AG09319 (cell line): ENCODE measurements around the gene CACNA2D4.

Experiments
- DNase-seq: peaks from one replicate; pipeline ENCODE4 v3.0.0-alpha.2; 2010; ENCODE audit warnings: low read depth; ENCODE audit errors: extremely low read depth
- TF ChIP-seq, protein P1 (sequence below): IDR thresholded peaks from 2 replicates; pipeline ENCODE4 v1.5.1; 2011; ENCODE audit warnings: low read depth, mild to moderate bottlenecking, inconsistent platforms, low read length, moderate library complexity

Gene CACNA2D4

DNA sequence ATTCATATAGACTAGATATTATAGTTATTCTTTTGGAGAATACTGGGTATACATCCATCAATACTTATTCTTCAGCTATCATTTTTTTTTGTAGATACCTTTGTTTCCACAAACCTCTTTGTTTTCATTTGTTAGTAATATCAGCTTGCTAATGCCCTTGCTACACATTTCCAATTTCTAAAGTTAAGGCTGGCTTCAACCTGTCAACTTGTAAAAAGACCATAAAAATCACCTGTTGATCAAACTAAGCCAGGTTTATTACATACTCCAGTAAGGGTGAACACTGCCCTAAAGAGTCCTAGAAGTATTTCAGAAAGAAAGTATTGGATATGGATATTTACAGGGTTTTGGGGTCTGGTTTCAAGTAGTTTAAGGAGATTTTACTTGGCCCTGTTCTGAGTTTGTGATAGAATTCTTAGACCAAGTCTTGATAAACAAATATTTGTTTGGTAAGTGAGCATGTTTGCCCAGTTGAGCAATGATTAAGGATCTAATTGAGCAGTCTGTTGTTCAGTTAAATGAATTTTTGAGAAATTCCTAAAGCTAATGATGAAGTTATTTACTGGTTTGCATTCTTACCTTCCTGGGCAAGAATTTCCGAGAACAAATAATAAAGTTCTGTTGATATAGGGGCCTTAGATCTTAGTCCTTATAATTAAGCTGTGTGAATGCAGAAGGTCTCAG is 150.9 kb downstream of the CACNA2D4 start:
- no peak for DNase-seq
- TF ChIP-seq, protein P1, sequence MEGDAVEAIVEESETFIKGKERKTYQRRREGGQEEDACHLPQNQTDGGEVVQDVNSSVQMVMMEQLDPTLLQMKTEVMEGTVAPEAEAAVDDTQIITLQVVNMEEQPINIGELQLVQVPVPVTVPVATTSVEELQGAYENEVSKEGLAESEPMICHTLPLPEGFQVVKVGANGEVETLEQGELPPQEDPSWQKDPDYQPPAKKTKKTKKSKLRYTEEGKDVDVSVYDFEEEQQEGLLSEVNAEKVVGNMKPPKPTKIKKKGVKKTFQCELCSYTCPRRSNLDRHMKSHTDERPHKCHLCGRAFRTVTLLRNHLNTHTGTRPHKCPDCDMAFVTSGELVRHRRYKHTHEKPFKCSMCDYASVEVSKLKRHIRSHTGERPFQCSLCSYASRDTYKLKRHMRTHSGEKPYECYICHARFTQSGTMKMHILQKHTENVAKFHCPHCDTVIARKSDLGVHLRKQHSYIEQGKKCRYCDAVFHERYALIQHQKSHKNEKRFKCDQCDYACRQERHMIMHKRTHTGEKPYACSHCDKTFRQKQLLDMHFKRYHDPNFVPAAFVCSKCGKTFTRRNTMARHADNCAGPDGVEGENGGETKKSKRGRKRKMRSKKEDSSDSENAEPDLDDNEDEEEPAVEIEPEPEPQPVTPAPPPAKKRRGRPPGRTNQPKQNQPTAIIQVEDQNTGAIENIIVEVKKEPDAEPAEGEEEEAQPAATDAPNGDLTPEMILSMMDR = no peak

DNA sequence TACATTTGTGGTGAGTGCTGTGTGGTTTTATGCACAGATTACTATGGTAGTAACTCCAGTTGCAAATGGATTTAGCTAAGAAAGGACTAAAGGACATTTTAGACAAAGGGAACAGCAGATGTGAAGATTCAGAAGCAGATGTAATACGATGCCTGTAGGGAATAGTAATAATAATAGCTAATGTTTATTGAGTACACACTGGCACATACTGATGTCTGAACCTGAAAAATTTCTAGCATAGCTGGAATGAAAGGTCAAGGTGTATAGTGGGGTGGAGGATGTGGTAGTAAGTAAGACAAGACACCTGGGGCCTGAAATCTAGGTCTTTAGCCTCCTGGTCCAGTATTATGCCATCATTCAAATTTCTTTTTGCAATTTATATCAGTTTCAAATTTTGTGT is 152.3 kb downstream of the CACNA2D4 start:
- DNase-seq = no peak
- TF ChIP-seq, protein P1 = no peak

DNA sequence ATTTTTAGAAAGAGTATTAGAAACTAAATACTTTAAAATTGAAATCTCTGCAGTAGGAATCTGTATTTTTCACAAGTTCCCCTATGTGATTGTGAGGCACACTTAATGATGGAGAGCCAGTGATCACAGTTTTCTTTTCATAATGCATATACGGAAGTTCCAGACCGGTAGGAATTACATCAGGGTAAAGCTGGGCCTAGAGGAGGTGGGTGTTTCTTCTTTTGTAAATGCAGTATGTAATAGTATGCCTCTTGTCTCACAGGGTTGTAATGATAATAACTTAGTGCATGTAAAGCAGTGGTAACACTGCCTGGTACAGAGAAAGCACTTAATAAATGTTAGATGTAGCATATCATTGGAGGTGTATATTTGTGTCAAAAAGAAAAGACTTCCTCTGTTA is 155.3 kb downstream of the CACNA2D4 start:
- TF ChIP-seq, protein P1 = no peak
- no peak for DNase-seq

DNA sequence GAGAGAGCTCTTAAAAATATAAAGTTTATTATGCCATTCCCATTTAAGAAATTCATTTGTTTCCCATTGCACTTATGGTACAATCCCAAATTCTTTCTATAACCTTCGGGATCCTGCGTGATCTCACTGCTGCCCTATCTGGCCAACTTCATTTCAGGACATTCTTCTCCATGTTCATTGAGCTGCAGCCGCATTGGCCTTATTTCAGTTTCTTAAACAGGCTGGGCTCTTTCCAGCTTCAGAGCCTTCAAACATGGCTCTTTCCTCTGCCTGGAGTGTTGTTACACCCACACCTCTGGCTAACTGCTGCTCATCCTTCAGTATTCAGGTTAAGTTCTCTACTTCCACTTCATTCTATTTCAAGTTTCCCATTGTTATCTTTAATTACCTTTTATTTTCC is 156.6 kb downstream of the CACNA2D4 start:
- no peak for DNase-seq
- TF ChIP-seq, protein P1 = no peak

DNA sequence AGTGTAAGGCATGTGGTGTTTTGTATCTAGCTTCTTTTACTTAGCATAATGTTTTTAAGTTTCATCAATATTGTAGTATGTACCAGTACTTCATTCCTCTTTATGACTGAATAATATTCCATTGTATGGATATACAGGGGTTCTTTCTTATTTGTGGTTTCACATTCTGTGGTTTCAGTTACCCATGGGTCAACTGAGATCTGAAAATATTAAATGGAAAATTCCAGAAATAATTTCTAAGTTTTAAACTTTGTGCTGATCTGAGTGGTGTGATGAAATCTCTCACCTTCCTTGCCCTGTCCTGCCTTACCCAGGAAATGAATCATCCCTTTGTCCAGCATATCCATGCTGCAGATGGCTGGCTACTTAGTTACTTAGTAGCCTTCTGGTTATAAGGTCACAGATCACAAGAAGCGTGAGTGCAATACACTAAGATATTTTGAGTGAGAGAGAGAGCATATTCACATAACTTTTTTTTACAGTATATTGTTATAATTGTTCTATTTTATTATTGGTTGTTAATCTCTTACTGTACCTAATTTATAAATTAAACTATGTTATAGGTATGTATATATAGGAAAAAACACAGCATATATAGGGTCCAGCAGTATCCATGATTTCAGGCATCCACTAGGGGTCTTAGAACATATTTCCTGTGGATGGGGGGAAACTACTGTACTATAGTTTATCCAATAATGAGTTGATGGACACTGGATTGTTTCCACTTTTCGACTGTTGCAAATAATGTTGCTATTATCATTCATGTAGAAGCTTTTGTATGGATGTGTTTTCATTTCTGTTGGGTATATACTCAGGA is 157.7 kb downstream of the CACNA2D4 start:
- TF ChIP-seq, protein P1 = no peak
- no peak for DNase-seq

DNA sequence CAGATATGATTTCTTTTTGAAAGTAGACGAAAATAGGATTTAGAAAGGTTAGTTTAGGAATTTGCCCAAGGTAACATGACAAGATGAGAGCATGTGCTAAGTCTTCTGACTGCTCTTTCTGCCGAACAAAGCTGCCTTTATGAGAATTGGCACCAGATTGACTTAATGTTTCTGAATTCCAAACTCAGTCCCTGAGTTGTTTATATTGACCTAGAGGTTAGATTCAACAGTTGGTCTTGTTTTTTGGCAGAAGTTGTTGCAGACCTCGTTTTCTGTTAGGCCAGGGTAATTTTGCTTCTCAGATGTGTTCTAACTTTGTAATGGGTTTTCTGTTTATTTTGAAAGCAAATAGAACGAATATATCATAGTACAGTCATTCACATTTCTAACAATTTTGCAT is 159.6 kb downstream of the CACNA2D4 start:
- TF ChIP-seq, protein P1 = no peak
- no peak for DNase-seq

DNA sequence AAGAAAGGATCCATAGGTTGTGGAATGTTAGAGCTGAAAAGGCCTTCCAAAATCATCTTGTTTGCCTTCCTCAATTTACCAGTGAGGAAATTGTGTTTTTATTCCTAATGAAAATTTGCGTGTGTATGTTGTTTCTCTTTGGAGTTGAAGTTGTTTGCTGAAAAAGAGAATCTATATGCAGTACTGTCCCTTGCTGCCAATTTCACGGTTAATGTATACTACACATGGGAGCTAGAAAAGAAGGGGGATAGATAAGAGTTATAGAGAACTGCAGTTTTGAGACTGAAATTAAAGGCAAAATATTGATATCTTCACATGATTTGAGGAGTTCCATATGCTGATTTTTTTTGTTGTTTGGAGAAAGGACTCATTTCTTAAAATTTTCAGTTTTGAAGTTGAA is 160.1 kb downstream of the CACNA2D4 start:
- no peak for DNase-seq
- TF ChIP-seq, protein P1 = no peak
